ENCODE measurements around the gene BHLHA15. TPM values are rescaled to one million over a fixed set of nuclear protein-coding genes. Genes with fewer than 3 reads are reported as not detected.

BHLHA15 gene
- total and polyA plus RNA-seq, 2 of the 13 experiments (the other 11 are each of a cell fraction or from before 2014, with no cell fraction given): 1.9 to 6.1 TPM

DNA sequence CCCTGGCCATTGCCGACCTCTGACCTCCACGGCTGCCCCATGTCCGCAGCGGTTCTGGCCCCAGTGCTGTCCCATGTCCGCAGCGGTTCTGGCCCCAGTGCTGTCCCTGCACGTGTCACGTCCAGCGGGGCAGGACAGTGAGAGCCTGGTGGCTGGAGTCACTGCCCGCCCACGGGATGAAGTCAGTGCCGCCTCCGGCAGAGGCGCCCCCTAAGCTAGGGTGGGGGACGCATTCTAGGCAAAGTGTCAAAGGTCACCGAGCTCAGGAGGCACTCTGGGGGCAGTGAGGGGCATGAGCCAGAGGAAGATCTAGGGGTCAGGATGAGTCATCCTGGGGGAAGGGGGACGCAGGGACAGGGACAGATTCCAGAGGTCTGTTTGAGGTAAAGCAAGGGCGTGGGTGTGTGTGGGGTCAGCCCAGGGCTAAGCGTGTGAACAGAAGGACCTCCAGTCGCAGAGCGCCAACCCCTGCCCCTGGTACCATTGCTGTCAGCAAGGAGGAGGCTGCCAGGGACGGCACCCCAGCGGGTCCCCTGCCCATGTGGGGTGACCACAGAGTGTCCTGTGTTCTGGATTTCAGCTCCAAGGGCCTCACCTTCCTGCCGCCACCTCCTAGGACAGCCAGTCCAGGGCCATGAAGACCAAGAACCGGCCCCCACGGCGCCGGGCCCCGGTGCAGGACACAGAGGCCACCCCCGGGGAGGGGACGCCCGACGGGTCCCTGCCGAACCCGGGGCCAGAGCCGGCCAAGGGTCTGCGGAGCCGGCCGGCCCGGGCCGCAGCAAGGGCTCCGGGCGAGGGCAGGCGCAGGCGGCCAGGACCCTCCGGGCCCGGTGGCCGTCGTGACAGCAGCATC lies 665 bp downstream of the BHLHA15 start (continued):
- TF ChIP-seq, protein P1, sequence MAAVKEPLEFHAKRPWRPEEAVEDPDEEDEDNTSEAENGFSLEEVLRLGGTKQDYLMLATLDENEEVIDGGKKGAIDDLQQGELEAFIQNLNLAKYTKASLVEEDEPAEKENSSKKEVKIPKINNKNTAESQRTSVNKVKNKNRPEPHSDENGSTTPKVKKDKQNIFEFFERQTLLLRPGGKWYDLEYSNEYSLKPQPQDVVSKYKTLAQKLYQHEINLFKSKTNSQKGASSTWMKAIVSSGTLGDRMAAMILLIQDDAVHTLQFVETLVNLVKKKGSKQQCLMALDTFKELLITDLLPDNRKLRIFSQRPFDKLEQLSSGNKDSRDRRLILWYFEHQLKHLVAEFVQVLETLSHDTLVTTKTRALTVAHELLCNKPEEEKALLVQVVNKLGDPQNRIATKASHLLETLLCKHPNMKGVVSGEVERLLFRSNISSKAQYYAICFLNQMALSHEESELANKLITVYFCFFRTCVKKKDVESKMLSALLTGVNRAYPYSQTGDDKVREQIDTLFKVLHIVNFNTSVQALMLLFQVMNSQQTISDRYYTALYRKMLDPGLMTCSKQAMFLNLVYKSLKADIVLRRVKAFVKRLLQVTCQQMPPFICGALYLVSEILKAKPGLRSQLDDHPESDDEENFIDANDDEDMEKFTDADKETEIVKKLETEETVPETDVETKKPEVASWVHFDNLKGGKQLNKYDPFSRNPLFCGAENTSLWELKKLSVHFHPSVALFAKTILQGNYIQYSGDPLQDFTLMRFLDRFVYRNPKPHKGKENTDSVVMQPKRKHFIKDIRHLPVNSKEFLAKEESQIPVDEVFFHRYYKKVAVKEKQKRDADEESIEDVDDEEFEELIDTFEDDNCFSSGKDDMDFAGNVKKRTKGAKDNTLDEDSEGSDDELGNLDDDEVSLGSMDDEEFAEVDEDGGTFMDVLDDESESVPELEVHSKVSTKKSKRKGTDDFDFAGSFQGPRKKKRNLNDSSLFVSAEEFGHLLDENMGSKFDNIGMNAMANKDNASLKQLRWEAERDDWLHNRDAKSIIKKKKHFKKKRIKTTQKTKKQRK (IDR thresholded peaks at IDR 0.05; ENCODE audit: low read length): no peak
- TF ChIP-seq ZNF879 (CRISPR knock-in tag; IDR thresholded peaks at IDR 0.05): no peak
- TF ChIP-seq, protein P2, sequence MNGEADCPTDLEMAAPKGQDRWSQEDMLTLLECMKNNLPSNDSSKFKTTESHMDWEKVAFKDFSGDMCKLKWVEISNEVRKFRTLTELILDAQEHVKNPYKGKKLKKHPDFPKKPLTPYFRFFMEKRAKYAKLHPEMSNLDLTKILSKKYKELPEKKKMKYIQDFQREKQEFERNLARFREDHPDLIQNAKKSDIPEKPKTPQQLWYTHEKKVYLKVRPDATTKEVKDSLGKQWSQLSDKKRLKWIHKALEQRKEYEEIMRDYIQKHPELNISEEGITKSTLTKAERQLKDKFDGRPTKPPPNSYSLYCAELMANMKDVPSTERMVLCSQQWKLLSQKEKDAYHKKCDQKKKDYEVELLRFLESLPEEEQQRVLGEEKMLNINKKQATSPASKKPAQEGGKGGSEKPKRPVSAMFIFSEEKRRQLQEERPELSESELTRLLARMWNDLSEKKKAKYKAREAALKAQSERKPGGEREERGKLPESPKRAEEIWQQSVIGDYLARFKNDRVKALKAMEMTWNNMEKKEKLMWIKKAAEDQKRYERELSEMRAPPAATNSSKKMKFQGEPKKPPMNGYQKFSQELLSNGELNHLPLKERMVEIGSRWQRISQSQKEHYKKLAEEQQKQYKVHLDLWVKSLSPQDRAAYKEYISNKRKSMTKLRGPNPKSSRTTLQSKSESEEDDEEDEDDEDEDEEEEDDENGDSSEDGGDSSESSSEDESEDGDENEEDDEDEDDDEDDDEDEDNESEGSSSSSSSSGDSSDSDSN (CRISPR knock-in tag; IDR thresholded peaks at IDR 0.05): peak; percentile 43; the same call in 1 of the 2 replicates
- TF ChIP-seq, protein P3, sequence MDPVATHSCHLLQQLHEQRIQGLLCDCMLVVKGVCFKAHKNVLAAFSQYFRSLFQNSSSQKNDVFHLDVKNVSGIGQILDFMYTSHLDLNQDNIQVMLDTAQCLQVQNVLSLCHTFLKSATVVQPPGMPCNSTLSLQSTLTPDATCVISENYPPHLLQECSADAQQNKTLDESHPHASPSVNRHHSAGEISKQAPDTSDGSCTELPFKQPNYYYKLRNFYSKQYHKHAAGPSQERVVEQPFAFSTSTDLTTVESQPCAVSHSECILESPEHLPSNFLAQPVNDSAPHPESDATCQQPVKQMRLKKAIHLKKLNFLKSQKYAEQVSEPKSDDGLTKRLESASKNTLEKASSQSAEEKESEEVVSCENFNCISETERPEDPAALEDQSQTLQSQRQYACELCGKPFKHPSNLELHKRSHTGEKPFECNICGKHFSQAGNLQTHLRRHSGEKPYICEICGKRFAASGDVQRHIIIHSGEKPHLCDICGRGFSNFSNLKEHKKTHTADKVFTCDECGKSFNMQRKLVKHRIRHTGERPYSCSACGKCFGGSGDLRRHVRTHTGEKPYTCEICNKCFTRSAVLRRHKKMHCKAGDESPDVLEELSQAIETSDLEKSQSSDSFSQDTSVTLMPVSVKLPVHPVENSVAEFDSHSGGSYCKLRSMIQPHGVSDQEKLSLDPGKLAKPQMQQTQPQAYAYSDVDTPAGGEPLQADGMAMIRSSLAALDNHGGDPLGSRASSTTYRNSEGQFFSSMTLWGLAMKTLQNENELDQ (CRISPR knock-in tag; IDR thresholded peaks at IDR 0.05; ENCODE audit: borderline replicate concordance): no peak
- TF ChIP-seq FLYWCH1 (CRISPR knock-in tag; IDR thresholded peaks at IDR 0.05): no peak
- peak; percentile 68; the same call in 1 of the 2 replicates for TF ChIP-seq ZNF160 (CRISPR knock-in tag; IDR thresholded peaks at IDR 0.05)
- peak; percentile 97 for TF ChIP-seq BCL6 (CRISPR knock-in tag; IDR thresholded peaks at IDR 0.05)
- TF ChIP-seq ZNF7 (CRISPR knock-in tag; IDR thresholded peaks at IDR 0.05): no peak
- no peak for TF ChIP-seq SETDB1 (CRISPR knock-in tag; IDR thresholded peaks at IDR 0.05; ENCODE audit: borderline replicate concordance)
- TF ChIP-seq ZNF546 (CRISPR knock-in tag; conservative IDR thresholded peaks at IDR 0.05): 0 out of 2 replicates have a peak, but pooled peaks have one; percentile 43
- TF ChIP-seq KDM5A (IDR thresholded peaks at IDR 0.05; ENCODE audit: borderline replicate concordance, low read length): no peak
- TF ChIP-seq ZFP82 (CRISPR knock-in tag; IDR thresholded peaks at IDR 0.05; ENCODE audit: borderline replicate concordance): peak; percentile 78; the same call in 1 of the 2 replicates
- peak; percentile 94 for TF ChIP-seq ZBTB7B (CRISPR knock-in tag; IDR thresholded peaks at IDR 0.05)
- TF ChIP-seq, protein P4, sequence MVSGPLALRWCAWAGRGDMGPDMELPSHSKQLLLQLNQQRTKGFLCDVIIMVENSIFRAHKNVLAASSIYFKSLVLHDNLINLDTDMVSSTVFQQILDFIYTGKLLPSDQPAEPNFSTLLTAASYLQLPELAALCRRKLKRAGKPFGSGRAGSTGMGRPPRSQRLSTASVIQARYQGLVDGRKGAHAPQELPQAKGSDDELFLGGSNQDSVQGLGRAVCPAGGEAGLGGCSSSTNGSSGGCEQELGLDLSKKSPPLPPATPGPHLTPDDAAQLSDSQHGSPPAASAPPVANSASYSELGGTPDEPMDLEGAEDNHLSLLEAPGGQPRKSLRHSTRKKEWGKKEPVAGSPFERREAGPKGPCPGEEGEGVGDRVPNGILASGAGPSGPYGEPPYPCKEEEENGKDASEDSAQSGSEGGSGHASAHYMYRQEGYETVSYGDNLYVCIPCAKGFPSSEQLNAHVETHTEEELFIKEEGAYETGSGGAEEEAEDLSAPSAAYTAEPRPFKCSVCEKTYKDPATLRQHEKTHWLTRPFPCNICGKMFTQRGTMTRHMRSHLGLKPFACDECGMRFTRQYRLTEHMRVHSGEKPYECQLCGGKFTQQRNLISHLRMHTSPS (CRISPR knock-in tag; IDR thresholded peaks at IDR 0.05; ENCODE audit: low read depth): peak; percentile 92
- TF ChIP-seq BORCS8-MEF2B (CRISPR knock-in tag; IDR thresholded peaks at IDR 0.05): no peak
- TF ChIP-seq ATRX (CRISPR knock-in tag; IDR thresholded peaks at IDR 0.05; ENCODE audit: borderline replicate concordance): no peak
- no peak for TF ChIP-seq DR1 (CRISPR knock-in tag; IDR thresholded peaks at IDR 0.05)
- TF ChIP-seq MED8 (CRISPR knock-in tag; IDR thresholded peaks at IDR 0.05; ENCODE audit: insufficient replicate concordance): no peak
- no peak for TF ChIP-seq HNRNPH1 (optimal IDR thresholded peaks at IDR 0.05; ENCODE audit: low read depth, low read length)

Data from HepG2 (cell line).